Measurements from ENCODE around the gene CASZ1. TPM values are rescaled to one million over a fixed set of nuclear protein-coding genes. Genes with fewer than 3 reads are reported as not detected.

The CASZ1 gene
- total RNA-seq, 1 experiment from 2014 or later, result 15.2 TPM

DNA sequence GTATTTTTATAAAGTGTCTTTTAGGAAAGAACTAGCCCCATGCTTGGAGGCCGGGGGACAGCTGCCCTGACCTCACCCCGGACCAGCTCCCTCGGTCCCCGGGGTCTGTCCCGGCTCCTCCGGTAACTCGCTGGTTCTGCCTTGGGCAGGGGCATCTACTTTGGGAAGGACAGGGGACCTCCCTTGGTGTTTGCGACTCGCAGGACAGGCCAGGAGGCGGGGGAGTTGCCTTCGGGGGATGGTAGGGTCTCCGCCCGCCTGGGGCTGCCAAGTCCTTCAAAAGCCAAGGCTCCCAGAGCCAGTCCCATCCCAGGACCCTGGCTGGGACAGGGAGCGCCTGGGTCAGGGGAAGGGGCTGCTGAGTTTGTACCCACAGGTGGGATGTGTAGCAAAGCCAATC, 163.8 kb downstream of the CASZ1 start:
- H4K20me1 ChIP-seq (ENCODE audit: insufficient read depth), result no peaks in the 10 kb centered on the region
- intact Hi-C loops (cut with micrococcal nuclease; ENCODE audit: unreplicated experiment), result no loop called here
- H3K9me2 ChIP-seq (ENCODE audit: insufficient read depth), result no peaks in the 10 kb centered on the region
- no peak overlapping the region for H2AFZ ChIP-seq
- no peaks in the 10 kb centered on the region for H3K27me3 ChIP-seq (ENCODE audit: insufficient read depth, low read depth)
- no TSS peak for BruUV-seq (replicated peaks)
- ChIA-PET POLR2A (ENCODE audit: unreplicated experiment) (no interaction called here), CTCF (no interaction called here)
- DNase-seq, result no peak
- no peaks in the 10 kb centered on the region for H3K79me2 ChIP-seq (ENCODE audit: low read depth)
- H3F3A ChIP-seq (ENCODE audit: insufficient read depth, low read depth), result no peaks in the 10 kb centered on the region
- no peak overlapping the region for H3K27ac ChIP-seq
- H3K4me3 ChIP-seq, result no peak overlapping the region
- no peaks in the 10 kb centered on the region for H3K9me3 ChIP-seq (ENCODE audit: insufficient read depth, low read depth)
- H3K4me2 ChIP-seq, result no peak overlapping the region
- H3K36me3 ChIP-seq (ENCODE audit: low read depth), result no peaks in the 10 kb centered on the region
- no peaks in the 10 kb centered on the region for H3K4me1 ChIP-seq (replicated peaks; ENCODE audit: insufficient read depth)
- no peak for TF ChIP-seq EZH2 (IDR thresholded peaks at IDR 0.05; ENCODE audit: low read depth)
- TF ChIP-seq, protein P1, sequence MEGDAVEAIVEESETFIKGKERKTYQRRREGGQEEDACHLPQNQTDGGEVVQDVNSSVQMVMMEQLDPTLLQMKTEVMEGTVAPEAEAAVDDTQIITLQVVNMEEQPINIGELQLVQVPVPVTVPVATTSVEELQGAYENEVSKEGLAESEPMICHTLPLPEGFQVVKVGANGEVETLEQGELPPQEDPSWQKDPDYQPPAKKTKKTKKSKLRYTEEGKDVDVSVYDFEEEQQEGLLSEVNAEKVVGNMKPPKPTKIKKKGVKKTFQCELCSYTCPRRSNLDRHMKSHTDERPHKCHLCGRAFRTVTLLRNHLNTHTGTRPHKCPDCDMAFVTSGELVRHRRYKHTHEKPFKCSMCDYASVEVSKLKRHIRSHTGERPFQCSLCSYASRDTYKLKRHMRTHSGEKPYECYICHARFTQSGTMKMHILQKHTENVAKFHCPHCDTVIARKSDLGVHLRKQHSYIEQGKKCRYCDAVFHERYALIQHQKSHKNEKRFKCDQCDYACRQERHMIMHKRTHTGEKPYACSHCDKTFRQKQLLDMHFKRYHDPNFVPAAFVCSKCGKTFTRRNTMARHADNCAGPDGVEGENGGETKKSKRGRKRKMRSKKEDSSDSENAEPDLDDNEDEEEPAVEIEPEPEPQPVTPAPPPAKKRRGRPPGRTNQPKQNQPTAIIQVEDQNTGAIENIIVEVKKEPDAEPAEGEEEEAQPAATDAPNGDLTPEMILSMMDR (conservative IDR thresholded peaks at IDR 0.05), result no peak

DNA sequence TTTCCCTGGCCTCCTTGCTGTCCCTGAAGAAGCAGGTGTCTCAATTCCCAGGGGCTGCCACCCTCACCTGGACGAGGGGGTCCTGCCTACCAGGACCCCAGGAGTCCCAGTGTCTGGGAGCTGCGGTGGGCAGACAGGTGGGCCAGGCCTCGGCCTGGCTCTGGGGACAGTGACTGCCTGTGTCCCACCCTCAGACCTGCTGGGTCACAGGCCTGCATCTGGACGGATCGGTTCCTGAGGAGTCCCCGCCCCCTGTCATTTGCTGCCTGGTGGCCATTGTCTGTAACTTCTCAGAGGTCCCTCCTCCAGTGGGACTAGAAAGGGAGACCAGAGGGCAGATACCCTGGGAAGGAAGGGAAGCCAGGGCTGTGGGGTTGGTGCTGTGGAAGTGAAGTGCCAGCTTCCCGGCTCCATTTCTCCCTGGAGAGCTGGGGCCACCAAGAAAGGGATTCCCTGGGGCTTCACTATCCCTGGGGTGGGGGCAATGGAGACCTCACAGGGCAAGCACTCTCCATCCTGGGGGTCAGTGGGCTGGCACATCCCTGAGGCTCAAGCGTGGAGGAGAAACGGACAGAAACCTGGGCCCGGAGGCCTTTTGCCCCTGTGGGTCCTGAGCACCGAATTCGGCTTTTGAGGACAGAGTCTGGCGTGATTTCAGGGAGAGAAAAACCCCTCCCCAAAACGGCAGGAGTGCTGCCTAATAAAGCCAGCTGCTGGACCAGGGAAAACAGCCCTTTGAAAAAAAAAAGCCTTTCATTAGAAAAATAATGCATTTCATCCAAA, 164.4 kb downstream of the CASZ1 start:
- Histone ChIP-seq H3K4me1 (replicated peaks; ENCODE audit: insufficient read depth) (no peaks in the 10 kb centered on the region), H3K4me2 (no peak overlapping the region), H3K9me2 (ENCODE audit: insufficient read depth) (no peaks in the 10 kb centered on the region), H2AFZ (no peak overlapping the region), H3K36me3 (ENCODE audit: low read depth) (no peaks in the 10 kb centered on the region), H4K20me1 (ENCODE audit: insufficient read depth) (no peaks in the 10 kb centered on the region), H3F3A (ENCODE audit: insufficient read depth, low read depth) (no peaks in the 10 kb centered on the region), H3K27ac (no peak overlapping the region), H3K79me2 (ENCODE audit: low read depth) (no peaks in the 10 kb centered on the region), H3K9me3 (ENCODE audit: insufficient read depth, low read depth) (no peaks in the 10 kb centered on the region), H3K4me3 (no peak overlapping the region), H3K27me3 (ENCODE audit: insufficient read depth, low read depth) (no peaks in the 10 kb centered on the region)
- POLR2A ChIA-PET (ENCODE audit: unreplicated experiment), result no interaction called here
- no peak for DNase-seq
- TF ChIP-seq EZH2 (IDR thresholded peaks at IDR 0.05; ENCODE audit: low read depth), result no peak
- TF ChIP-seq, protein P1 (conservative IDR thresholded peaks at IDR 0.05), result no peak
- no TSS peak for BruUV-seq (replicated peaks)
- intact Hi-C loops (cut with micrococcal nuclease; ENCODE audit: unreplicated experiment), result no loop called here
- CTCF ChIA-PET, result no interaction called here

DNA sequence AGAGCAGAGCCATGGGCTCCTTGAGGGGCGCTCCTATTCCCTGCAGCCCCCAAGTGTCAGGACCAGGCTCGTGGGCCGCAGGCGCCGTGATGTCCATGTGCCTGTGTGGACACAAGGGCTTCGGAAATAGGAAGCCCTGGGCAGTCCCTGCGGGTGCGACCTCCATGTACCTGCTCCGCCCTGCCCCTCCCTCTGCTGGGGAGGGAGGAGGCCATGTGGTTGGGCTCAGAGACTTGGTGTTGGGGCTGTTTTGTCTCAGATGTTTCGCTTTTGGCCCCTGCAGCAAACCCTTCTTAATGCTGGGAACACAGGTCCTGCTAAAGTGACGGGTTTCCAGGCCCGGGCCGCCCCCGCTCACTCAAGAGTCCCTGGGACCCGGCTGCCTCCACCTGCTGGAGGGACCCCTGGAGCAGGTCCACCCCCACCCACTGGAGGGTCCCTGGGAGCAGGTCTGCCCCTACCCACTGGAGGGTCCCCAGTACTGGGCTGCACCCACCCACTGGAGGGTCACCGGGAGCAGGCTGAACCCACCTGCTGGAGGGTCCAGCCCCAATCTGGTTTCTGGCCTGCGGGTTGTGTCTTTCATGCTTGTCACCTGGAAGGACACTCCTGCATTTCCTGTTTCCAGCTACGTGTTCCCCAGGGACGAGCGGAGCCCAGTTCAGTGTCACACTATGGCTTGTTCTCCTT, 165.2 kb downstream of the CASZ1 start:
- no peak for DNase-seq
- Histone ChIP-seq H3K9me2 (ENCODE audit: insufficient read depth) (no peaks in the 10 kb centered on the region), H3K4me3 (no peak overlapping the region), H3K27ac (no peak overlapping the region), H3K79me2 (ENCODE audit: low read depth) (no peaks in the 10 kb centered on the region), H3K4me2 (no peak overlapping the region), H2AFZ (no peak overlapping the region), H3K9me3 (ENCODE audit: insufficient read depth, low read depth) (no peaks in the 10 kb centered on the region), H3K36me3 (ENCODE audit: low read depth) (no peaks in the 10 kb centered on the region), H3K27me3 (ENCODE audit: insufficient read depth, low read depth) (no peaks in the 10 kb centered on the region), H3F3A (ENCODE audit: insufficient read depth, low read depth) (no peaks in the 10 kb centered on the region), H4K20me1 (ENCODE audit: insufficient read depth) (no peaks in the 10 kb centered on the region), H3K4me1 (replicated peaks; ENCODE audit: insufficient read depth) (no peaks in the 10 kb centered on the region)
- no peak for TF ChIP-seq EZH2 (IDR thresholded peaks at IDR 0.05; ENCODE audit: low read depth)
- TF ChIP-seq, protein P1 (conservative IDR thresholded peaks at IDR 0.05), result no peak
- intact Hi-C loops (cut with micrococcal nuclease; ENCODE audit: unreplicated experiment), result no loop called here
- BruUV-seq (replicated peaks), result no TSS peak
- ChIA-PET POLR2A (ENCODE audit: unreplicated experiment) (no interaction called here), CTCF (no interaction called here)

All from PC-9 (cell line).